Chondrocyte (in vitro differentiated cells): ENCODE data around the gene CNNM2. TPM values are rescaled to one million over a fixed set of nuclear protein-coding genes. Genes with fewer than 3 reads are reported as not detected.
"Not testable (repeated sequence)": the region's sequence is repeated elsewhere in the genome, so short reads cannot be mapped to it uniquely, and the experiment has no call there.

Experiments
- DNase-seq: peaks from one replicate; pipeline ENCODE4 v3.0.0; 2021; ENCODE audit warnings: mixed read lengths, low spot score
- H3K27ac Mint-ChIP-seq: one replicate; pipeline ENCODE4 v1.8.0; 2021; ENCODE audit warnings: mild to moderate bottlenecking, moderate library complexity, mixed read lengths; ENCODE audit not compliant: unreplicated experiment
- H3K27me3 Mint-ChIP-seq: 2 replicates; pipeline ENCODE4 v1.8.0; 2021; ENCODE audit warnings: low read depth, mixed read lengths
- H3K36me3 Mint-ChIP-seq: 2 replicates; pipeline ENCODE4 v1.8.0; 2021; ENCODE audit warnings: low read depth, mixed read lengths
- H3K4me1 Mint-ChIP-seq: 2 replicates; pipeline ENCODE4 v1.8.0; 2021; ENCODE audit warnings: low read depth, mild to moderate bottlenecking, mixed read lengths
- H3K4me3 Mint-ChIP-seq: one replicate; pipeline ENCODE4 v1.8.0; 2021; ENCODE audit warnings: mild to moderate bottlenecking, moderate library complexity, mixed read lengths; ENCODE audit not compliant: unreplicated experiment
- H3K9me3 Mint-ChIP-seq: 2 replicates; pipeline ENCODE4 v1.8.0; 2021; ENCODE audit warnings: low read depth, mixed read lengths
- total RNA-seq: library from RNA; stranded (reverse); gene quantifications from 3 replicates; pipeline ENCODE4 v1.2.1, GENCODE V29; 2021
- TF ChIP-seq, protein P1 (sequence below): fragments of 200-600 bp; sonication (generic); IDR thresholded peaks from 2 replicates; pipeline ENCODE4 v1.5.0; 2021; ENCODE audit warnings: antibody characterized with exemption, mild to moderate bottlenecking, moderate library complexity

Gene CNNM2
- total RNA-seq, 1 donor from 2014 or later: 36.8 TPM

DNA sequence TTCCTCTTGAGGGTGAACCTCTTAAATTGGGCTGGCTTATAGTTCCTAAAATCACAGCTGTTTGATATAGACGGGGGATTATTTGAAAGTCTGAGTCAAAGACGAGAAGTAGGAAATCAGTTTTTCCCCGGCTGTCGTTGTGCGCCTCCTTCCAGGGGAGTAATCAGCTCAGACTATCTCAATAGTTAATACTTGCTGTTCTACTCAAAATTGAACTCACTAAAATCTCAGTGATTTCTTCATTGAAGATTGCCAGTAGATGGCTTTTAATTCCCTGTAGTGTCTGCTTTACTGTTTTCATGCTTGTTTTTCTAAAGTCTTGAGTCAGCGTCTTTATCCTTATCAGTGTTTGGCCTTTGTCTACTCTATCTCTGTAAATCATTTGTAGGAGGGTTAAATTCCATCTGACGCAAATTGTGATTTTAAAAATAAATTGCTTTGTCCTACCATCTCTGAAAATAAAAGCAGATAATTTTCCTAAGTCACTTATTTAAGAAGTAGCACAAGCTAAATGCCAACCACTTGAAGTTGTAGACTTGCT is 47.3 kb downstream of the CNNM2 start:
- peaks cover 15% of the 10 kb centered on the region for H3K4me1 Mint-ChIP-seq
- no peak overlapping the region for H3K4me3 Mint-ChIP-seq
- no peak overlapping the region for H3K27ac Mint-ChIP-seq
- no peaks in the 10 kb centered on the region for H3K27me3 Mint-ChIP-seq
- H3K36me3 Mint-ChIP-seq: peaks cover 2% of the 10 kb centered on the region
- TF ChIP-seq, protein P1, sequence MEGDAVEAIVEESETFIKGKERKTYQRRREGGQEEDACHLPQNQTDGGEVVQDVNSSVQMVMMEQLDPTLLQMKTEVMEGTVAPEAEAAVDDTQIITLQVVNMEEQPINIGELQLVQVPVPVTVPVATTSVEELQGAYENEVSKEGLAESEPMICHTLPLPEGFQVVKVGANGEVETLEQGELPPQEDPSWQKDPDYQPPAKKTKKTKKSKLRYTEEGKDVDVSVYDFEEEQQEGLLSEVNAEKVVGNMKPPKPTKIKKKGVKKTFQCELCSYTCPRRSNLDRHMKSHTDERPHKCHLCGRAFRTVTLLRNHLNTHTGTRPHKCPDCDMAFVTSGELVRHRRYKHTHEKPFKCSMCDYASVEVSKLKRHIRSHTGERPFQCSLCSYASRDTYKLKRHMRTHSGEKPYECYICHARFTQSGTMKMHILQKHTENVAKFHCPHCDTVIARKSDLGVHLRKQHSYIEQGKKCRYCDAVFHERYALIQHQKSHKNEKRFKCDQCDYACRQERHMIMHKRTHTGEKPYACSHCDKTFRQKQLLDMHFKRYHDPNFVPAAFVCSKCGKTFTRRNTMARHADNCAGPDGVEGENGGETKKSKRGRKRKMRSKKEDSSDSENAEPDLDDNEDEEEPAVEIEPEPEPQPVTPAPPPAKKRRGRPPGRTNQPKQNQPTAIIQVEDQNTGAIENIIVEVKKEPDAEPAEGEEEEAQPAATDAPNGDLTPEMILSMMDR: no peak
- H3K9me3 Mint-ChIP-seq: no peaks in the 10 kb centered on the region
- no peak for DNase-seq

DNA sequence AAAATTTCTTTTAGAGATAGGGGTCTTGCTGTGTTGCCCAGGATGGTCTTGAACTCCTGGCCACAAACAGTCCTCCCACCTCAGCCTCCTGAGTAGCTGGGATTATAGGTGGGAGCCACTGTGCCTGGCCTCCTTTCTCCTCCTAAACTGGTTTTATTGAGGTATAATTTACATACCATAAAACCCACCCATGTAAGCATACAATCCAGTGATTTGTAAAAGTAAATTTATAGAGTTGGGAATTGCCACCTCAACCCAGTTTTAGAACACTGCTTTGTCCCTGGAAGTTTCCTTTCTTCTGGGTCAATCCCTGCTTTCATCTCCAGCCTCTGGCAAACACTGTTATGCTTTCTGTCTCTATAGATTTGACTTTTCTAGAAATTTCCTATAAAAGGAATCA is 49.0 kb downstream of the CNNM2 start:
- H3K9me3 Mint-ChIP-seq: no peaks in the 10 kb centered on the region
- no peak overlapping the region for H3K27ac Mint-ChIP-seq
- DNase-seq: no peak
- TF ChIP-seq, protein P1: no peak
- H3K4me1 Mint-ChIP-seq: peaks cover 24% of the 10 kb centered on the region
- no peak overlapping the region for H3K4me3 Mint-ChIP-seq
- peaks cover 2% of the 10 kb centered on the region for H3K36me3 Mint-ChIP-seq
- no peaks in the 10 kb centered on the region for H3K27me3 Mint-ChIP-seq

DNA sequence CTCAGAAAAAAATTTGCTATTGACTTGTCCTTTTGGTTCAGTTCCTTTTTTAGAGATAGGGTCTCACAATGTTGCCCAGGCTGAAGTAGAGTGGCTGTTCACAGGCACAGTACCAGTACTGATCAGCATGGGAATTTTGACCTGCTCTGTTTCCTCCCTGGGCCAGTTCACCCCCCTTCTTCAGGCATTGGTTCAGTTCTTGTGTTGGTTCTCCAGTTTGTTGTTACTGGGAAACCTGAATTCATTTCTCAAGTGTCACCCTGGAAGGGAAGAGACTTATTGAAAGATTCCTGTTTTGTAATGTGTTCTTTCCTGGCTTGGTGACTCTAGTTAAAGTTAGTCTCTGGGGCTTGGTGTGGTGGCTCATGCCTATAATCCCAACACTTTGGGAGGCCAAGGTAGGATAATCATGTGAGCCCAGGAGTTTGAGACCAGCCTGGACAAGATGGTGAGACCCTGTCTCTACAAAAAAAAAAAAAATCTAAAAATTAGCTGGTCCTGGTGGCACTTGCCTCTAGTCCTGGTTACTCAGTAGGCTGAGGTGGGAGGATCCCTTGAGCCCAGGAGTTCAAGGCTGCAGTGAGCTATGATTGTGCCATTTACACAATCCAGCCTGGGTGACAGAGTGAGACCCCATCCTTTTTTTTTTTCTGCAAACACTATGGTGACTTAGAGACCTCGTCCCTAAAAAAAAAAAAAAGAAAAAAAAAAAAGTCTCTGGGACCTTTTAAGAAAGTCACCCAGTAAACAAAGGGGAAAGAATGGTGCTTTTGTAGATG is 52.7 kb downstream of the CNNM2 start:
- H3K27ac Mint-ChIP-seq: no peak overlapping the region
- TF ChIP-seq, protein P1: no peak
- peaks cover 1% of the 10 kb centered on the region for H3K36me3 Mint-ChIP-seq
- no peak overlapping the region for H3K4me3 Mint-ChIP-seq
- no peak for DNase-seq
- peaks cover 21% of the 10 kb centered on the region for H3K4me1 Mint-ChIP-seq
- no peaks in the 10 kb centered on the region for H3K27me3 Mint-ChIP-seq
- no peaks in the 10 kb centered on the region for H3K9me3 Mint-ChIP-seq

DNA sequence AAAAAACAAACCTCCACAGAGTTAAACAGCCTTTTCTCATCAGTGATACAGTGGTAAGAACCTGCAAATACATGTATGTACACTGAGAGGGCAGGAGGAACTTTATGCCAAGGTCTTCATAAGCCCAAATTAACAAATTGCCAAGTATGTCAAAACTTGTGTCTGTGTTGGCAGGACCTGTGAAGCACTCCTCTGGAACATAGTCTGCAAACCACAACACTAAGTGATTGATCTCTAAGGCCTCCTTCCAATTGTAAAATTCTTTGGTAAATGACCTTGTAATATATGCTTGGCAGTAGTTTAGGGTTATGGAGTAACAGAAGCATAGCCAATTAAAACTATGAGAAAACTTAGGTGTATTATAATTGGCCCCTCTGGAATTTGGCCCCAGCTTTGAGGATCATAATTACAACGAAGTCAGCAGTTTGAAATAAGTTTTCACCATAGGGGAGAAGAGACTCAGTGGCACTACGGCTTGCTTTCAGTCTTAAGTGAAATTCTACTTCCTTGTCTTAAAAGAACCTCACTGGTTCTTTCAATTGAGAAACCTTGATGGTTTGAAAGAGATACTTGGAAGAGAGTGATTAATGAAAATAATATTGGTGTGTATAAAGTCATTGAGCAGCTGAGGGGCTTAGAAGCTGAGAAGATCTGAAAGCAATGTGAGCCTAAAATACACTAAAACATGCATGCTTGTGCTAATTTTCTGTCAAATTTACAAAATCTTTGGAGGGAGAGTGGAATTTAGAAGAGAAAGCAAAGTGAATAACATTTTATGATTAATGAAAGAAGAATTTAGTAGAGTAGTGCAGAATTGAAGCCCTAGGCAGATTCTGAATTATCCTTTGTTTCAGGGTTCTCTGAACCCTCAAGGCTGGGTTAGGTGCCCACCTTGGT is 57.6 kb downstream of the CNNM2 start:
- no peak for DNase-seq
- TF ChIP-seq, protein P1: no peak
- Mint-ChIP-seq H3K9me3 (no peaks in the 10 kb centered on the region), H3K27ac (peak overlapping the region; percentile 1), H3K4me3 (no peak overlapping the region), H3K4me1 (peaks cover 43% of the 10 kb centered on the region), H3K36me3 (peaks cover 1% of the 10 kb centered on the region), H3K27me3 (no peaks in the 10 kb centered on the region)

DNA sequence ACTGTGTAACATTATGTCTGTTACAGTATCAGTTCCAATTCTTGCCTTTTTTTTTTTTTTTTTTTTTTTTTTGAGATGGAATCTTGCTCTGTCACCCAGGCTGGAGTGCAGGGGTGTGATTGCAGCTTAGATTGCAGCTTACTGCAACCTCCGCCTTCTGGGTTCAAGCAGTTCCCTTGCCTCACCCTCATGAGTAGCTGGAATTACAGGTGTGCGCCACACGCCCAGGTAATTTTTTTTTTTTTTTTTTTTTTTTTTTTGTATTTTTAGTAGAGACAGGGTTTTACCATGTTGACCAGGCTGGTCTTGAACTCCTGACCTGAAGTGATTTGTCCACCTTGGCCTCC is 58.3 kb downstream of the CNNM2 start:
- H3K27me3 Mint-ChIP-seq, DNase-seq, H3K27ac Mint-ChIP-seq, H3K36me3 Mint-ChIP-seq, H3K9me3 Mint-ChIP-seq, H3K4me3 Mint-ChIP-seq: not testable (repeated sequence)
- H3K4me1 Mint-ChIP-seq: peaks cover 42% of the 10 kb centered on the region
